ENCODE data around the gene BTBD1.

The BTBD1 gene

GRCh38 chr15:82999905-83000671 is 67.0 kb downstream of the BTBD1 start:
- Histone ChIP-seq H3K27me3 (ENCODE audit: control insufficient read depth in 1 of 2, insufficient read depth in 2 of 2, low read length in 2 of 2) (no peaks in the 10 kb centered on the region), H3K27ac (ENCODE audit: low read depth, low read length) (no peak overlapping the region), H3K4me3 (ENCODE audit: low read depth in 1 of 2, low read length in 2 of 2) (peak overlapping the region; percentile 50 to 63), H3K9ac (ENCODE audit: low read depth in 1 of 2, low read length in 2 of 2) (peak overlapping the region; percentile 18 to 55), H3K4me1 (ENCODE audit: control insufficient read depth in 1 of 2, insufficient read depth in 2 of 2, low read length in 2 of 2) (peaks cover 0 to 4% of the 10 kb centered on the region in 2 donors), H3K9me3 (ENCODE audit: control insufficient read depth in 1 of 2, low read length in 2 of 2) (no peaks in the 10 kb centered on the region), H3K36me3 (ENCODE audit: control insufficient read depth in 1 of 2, insufficient read depth in 2 of 2, low read length in 2 of 2) (peaks cover 0 to 5% of the 10 kb centered on the region in 2 donors)

- H3K27me3 ChIP-seq (ENCODE audit: control insufficient read depth in 1 of 2, insufficient read depth in 2 of 2, low read length in 2 of 2) = no peaks in the 10 kb centered on the region
- no peaks in the 10 kb centered on the region for H3K36me3 ChIP-seq (ENCODE audit: control insufficient read depth in 1 of 2, insufficient read depth in 2 of 2, low read length in 2 of 2)
- H3K9me3 ChIP-seq (ENCODE audit: control insufficient read depth in 1 of 2, low read length in 2 of 2) = no peaks in the 10 kb centered on the region
- no peak overlapping the region for H3K9ac ChIP-seq (ENCODE audit: low read depth in 1 of 2, low read length in 2 of 2)
- H3K27ac ChIP-seq (ENCODE audit: low read depth, low read length) = no peak overlapping the region
- peaks cover 0 to 4% of the 10 kb centered on the region in 2 donors for H3K4me1 ChIP-seq (ENCODE audit: control insufficient read depth in 1 of 2, insufficient read depth in 2 of 2, low read length in 2 of 2)
- no peak overlapping the region for H3K4me3 ChIP-seq (ENCODE audit: low read depth in 1 of 2, low read length in 2 of 2)
Measured at GRCh38 chr15:82999426-82999825, 67.6 kb downstream of the BTBD1 start.

GRCh38 chr15:82995938-82996337 is 71.1 kb downstream of the BTBD1 start:
- H3K9ac ChIP-seq (ENCODE audit: low read depth in 1 of 2, low read length in 2 of 2) = no peak overlapping the region
- H3K4me1 ChIP-seq (ENCODE audit: control insufficient read depth in 1 of 2, insufficient read depth in 2 of 2, low read length in 2 of 2) = peaks cover 0 to 4% of the 10 kb centered on the region in 2 donors
- no peak overlapping the region for H3K4me3 ChIP-seq (ENCODE audit: low read depth in 1 of 2, low read length in 2 of 2)
- H3K36me3 ChIP-seq (ENCODE audit: control insufficient read depth in 1 of 2, insufficient read depth in 2 of 2, low read length in 2 of 2) = peaks cover 0 to 4% of the 10 kb centered on the region in 2 donors
- no peak overlapping the region for H3K27ac ChIP-seq (ENCODE audit: low read depth, low read length)
- H3K9me3 ChIP-seq (ENCODE audit: control insufficient read depth in 1 of 2, low read length in 2 of 2) = no peaks in the 10 kb centered on the region
- no peaks in the 10 kb centered on the region for H3K27me3 ChIP-seq (ENCODE audit: control insufficient read depth in 1 of 2, insufficient read depth in 2 of 2, low read length in 2 of 2)

- Histone ChIP-seq H3K9me3 (ENCODE audit: control insufficient read depth in 1 of 2, low read length in 2 of 2) (no peaks in the 10 kb centered on the region), H3K4me3 (ENCODE audit: low read depth in 1 of 2, low read length in 2 of 2) (no peak overlapping the region), H3K9ac (ENCODE audit: low read depth in 1 of 2, low read length in 2 of 2) (no peak overlapping the region), H3K36me3 (ENCODE audit: control insufficient read depth in 1 of 2, insufficient read depth in 2 of 2, low read length in 2 of 2) (peaks cover 0 to 10% of the 10 kb centered on the region in 2 donors), H3K27me3 (ENCODE audit: control insufficient read depth in 1 of 2, insufficient read depth in 2 of 2, low read length in 2 of 2) (no peaks in the 10 kb centered on the region), H3K4me1 (ENCODE audit: control insufficient read depth in 1 of 2, insufficient read depth in 2 of 2, low read length in 2 of 2) (peaks cover 0 to 4% of the 10 kb centered on the region in 2 donors), H3K27ac (ENCODE audit: low read depth, low read length) (no peak overlapping the region)
Measured at GRCh38 chr15:82995076-82995475, 72.0 kb downstream of the BTBD1 start.

- no peaks in the 10 kb centered on the region for H3K9me3 ChIP-seq (ENCODE audit: control insufficient read depth in 1 of 2, low read length in 2 of 2)
- H3K27me3 ChIP-seq (ENCODE audit: control insufficient read depth in 1 of 2, insufficient read depth in 2 of 2, low read length in 2 of 2) = no peaks in the 10 kb centered on the region
- H3K4me1 ChIP-seq (ENCODE audit: control insufficient read depth in 1 of 2, insufficient read depth in 2 of 2, low read length in 2 of 2) = no peaks in the 10 kb centered on the region
- no peak overlapping the region for H3K27ac ChIP-seq (ENCODE audit: low read depth, low read length)
- no peak overlapping the region for H3K9ac ChIP-seq (ENCODE audit: low read depth in 1 of 2, low read length in 2 of 2)
- H3K36me3 ChIP-seq (ENCODE audit: control insufficient read depth in 1 of 2, insufficient read depth in 2 of 2, low read length in 2 of 2) = peaks cover 0 to 16% of the 10 kb centered on the region in 2 donors
- H3K4me3 ChIP-seq (ENCODE audit: low read depth in 1 of 2, low read length in 2 of 2) = no peak overlapping the region
Measured at GRCh38 chr15:82993144-82993543, 73.9 kb downstream of the BTBD1 start.

- H3K9ac ChIP-seq (ENCODE audit: low read depth in 1 of 2, low read length in 2 of 2) = no peak overlapping the region
- H3K4me3 ChIP-seq (ENCODE audit: low read depth in 1 of 2, low read length in 2 of 2) = no peak overlapping the region
- H3K4me1 ChIP-seq (ENCODE audit: control insufficient read depth in 1 of 2, insufficient read depth in 2 of 2, low read length in 2 of 2) = no peaks in the 10 kb centered on the region
- no peaks in the 10 kb centered on the region for H3K27me3 ChIP-seq (ENCODE audit: control insufficient read depth in 1 of 2, insufficient read depth in 2 of 2, low read length in 2 of 2)
- H3K9me3 ChIP-seq (ENCODE audit: control insufficient read depth in 1 of 2, low read length in 2 of 2) = no peaks in the 10 kb centered on the region
- no peak overlapping the region for H3K27ac ChIP-seq (ENCODE audit: low read depth, low read length)
- peaks cover 0 to 18% of the 10 kb centered on the region in 2 donors for H3K36me3 ChIP-seq (ENCODE audit: control insufficient read depth in 1 of 2, insufficient read depth in 2 of 2, low read length in 2 of 2)
Measured at GRCh38 chr15:82992436-82992998, 74.5 kb downstream of the BTBD1 start.

- Histone ChIP-seq H3K4me1 (ENCODE audit: control insufficient read depth in 1 of 2, insufficient read depth in 2 of 2, low read length in 2 of 2) (peaks cover 6 to 11% of the 10 kb centered on the region in 2 donors), H3K36me3 (ENCODE audit: control insufficient read depth in 1 of 2, insufficient read depth in 2 of 2, low read length in 2 of 2) (peaks cover 0 to 16% of the 10 kb centered on the region in 2 donors), H3K27ac (ENCODE audit: low read depth, low read length) (no peak overlapping the region), H3K27me3 (ENCODE audit: control insufficient read depth in 1 of 2, insufficient read depth in 2 of 2, low read length in 2 of 2) (no peaks in the 10 kb centered on the region), H3K4me3 (ENCODE audit: low read depth in 1 of 2, low read length in 2 of 2) (peak overlapping the region; percentile 96 to 99), H3K9ac (ENCODE audit: low read depth in 1 of 2, low read length in 2 of 2) (peak overlapping the region; percentile 87 to 90), H3K9me3 (ENCODE audit: control insufficient read depth in 1 of 2, low read length in 2 of 2) (no peaks in the 10 kb centered on the region)
Measured at GRCh38 chr15:82986442-82986780, 80.6 kb downstream of the BTBD1 start.

- Histone ChIP-seq H3K9ac (ENCODE audit: low read depth in 1 of 2, low read length in 2 of 2) (peak within 1 kb of the TSS; percentile 87 to 90), H3K4me3 (ENCODE audit: low read depth in 1 of 2, low read length in 2 of 2) (peak within 1 kb of the TSS; percentile 96 to 99), H3K27me3 (ENCODE audit: control insufficient read depth in 1 of 2, insufficient read depth in 2 of 2, low read length in 2 of 2) (no peaks in the 10 kb centered on the region), H3K36me3 (ENCODE audit: control insufficient read depth in 1 of 2, insufficient read depth in 2 of 2, low read length in 2 of 2) (peaks cover 0 to 13% of the 10 kb centered on the region in 2 donors), H3K27ac (ENCODE audit: low read depth, low read length) (peak within 1 kb of the TSS; percentile 56), H3K4me1 (ENCODE audit: control insufficient read depth in 1 of 2, insufficient read depth in 2 of 2, low read length in 2 of 2) (peaks cover 6 to 11% of the 10 kb centered on the region in 2 donors), H3K9me3 (ENCODE audit: control insufficient read depth in 1 of 2, low read length in 2 of 2) (no peaks in the 10 kb centered on the region)
Measured at GRCh38 chr15:82985688-82986441, 81.2 kb downstream of the BTBD1 start, which contains the start of gene RAMAC. RAMAC (plus strand) TSS chr15:82986210; CDS start chr15:82989019, 2,809 bp downstream.

- peaks cover 6% of the 10 kb centered on the region in 2 donors for H3K4me1 ChIP-seq (ENCODE audit: control insufficient read depth in 1 of 2, insufficient read depth in 2 of 2, low read length in 2 of 2)
- no peaks in the 10 kb centered on the region for H3K9me3 ChIP-seq (ENCODE audit: control insufficient read depth in 1 of 2, low read length in 2 of 2)
- no peak overlapping the region for H3K4me3 ChIP-seq (ENCODE audit: low read depth in 1 of 2, low read length in 2 of 2)
- no peaks in the 10 kb centered on the region for H3K27me3 ChIP-seq (ENCODE audit: control insufficient read depth in 1 of 2, insufficient read depth in 2 of 2, low read length in 2 of 2)
- no peak overlapping the region for H3K27ac ChIP-seq (ENCODE audit: low read depth, low read length)
- H3K36me3 ChIP-seq (ENCODE audit: control insufficient read depth in 1 of 2, insufficient read depth in 2 of 2, low read length in 2 of 2) = no peaks in the 10 kb centered on the region
- no peak overlapping the region for H3K9ac ChIP-seq (ENCODE audit: low read depth in 1 of 2, low read length in 2 of 2)
Measured at GRCh38 chr15:82980981-82981380, 86.1 kb downstream of the BTBD1 start.

GRCh38 chr15:82979726-82980125 is 87.3 kb downstream of the BTBD1 start:
- H3K36me3 ChIP-seq (ENCODE audit: control insufficient read depth in 1 of 2, insufficient read depth in 2 of 2, low read length in 2 of 2) = no peaks in the 10 kb centered on the region

More at GRCh38 chr15:82979726-82980125, 87.3 kb downstream of the BTBD1 start:
- Histone ChIP-seq H3K4me3 (ENCODE audit: low read depth in 1 of 2, low read length in 2 of 2) (no peak overlapping the region), H3K9ac (ENCODE audit: low read depth in 1 of 2, low read length in 2 of 2) (no peak overlapping the region), H3K4me1 (ENCODE audit: control insufficient read depth in 1 of 2, insufficient read depth in 2 of 2, low read length in 2 of 2) (no peaks in the 10 kb centered on the region), H3K27me3 (ENCODE audit: control insufficient read depth in 1 of 2, insufficient read depth in 2 of 2, low read length in 2 of 2) (no peaks in the 10 kb centered on the region), H3K9me3 (ENCODE audit: control insufficient read depth in 1 of 2, low read length in 2 of 2) (no peaks in the 10 kb centered on the region), H3K27ac (ENCODE audit: low read depth, low read length) (no peak overlapping the region)

All from duodenal mucosa (tissue), 2 donors.